Kidney epithelial cell (primary cell): ENCODE data around the gene ACSL3. TPM values are rescaled to one million over a fixed set of nuclear protein-coding genes. Genes with fewer than 3 reads are reported as not detected.

Experiments used
- DNase-seq: peaks from one replicate; pipeline ENCODE4 v3.0.0-alpha.2; 2010; ENCODE audit warnings: low read depth
- H3K27me3 ChIP-seq: 2 replicates; pipeline ENCODE4 v1.6.0; 2011; ENCODE audit warnings: low read length; ENCODE audit not compliant: control insufficient read depth, insufficient read depth
- H3K36me3 ChIP-seq: 2 replicates; pipeline ENCODE4 v1.5.1; 2011; ENCODE audit warnings: low read length; ENCODE audit not compliant: control insufficient read depth, insufficient read depth
- H3K4me3 ChIP-seq: 2 replicates; pipeline ENCODE4 v1.5.1; 2011; ENCODE audit warnings: low read depth, mild to moderate bottlenecking, control low read depth, low read length
- CTCF ChIP-seq: IDR thresholded peaks from 2 replicates; pipeline ENCODE4 v1.5.1; 2011; ENCODE audit warnings: mild to moderate bottlenecking, moderate library complexity, low read length, control low read depth, inconsistent platforms; ENCODE audit not compliant: insufficient read depth, poor library complexity, severe bottlenecking
- total RNA-seq: library from RNA; depleted of rRNA; stranded (reverse); fragments of >200 nt; gene quantifications from 2 replicates; pipeline ENCODE4 v1.2.3, GENCODE V29; 2015

ACSL3 gene
- total RNA-seq, 1 donor from 2014 or later, result 98.6 TPM

DNA sequence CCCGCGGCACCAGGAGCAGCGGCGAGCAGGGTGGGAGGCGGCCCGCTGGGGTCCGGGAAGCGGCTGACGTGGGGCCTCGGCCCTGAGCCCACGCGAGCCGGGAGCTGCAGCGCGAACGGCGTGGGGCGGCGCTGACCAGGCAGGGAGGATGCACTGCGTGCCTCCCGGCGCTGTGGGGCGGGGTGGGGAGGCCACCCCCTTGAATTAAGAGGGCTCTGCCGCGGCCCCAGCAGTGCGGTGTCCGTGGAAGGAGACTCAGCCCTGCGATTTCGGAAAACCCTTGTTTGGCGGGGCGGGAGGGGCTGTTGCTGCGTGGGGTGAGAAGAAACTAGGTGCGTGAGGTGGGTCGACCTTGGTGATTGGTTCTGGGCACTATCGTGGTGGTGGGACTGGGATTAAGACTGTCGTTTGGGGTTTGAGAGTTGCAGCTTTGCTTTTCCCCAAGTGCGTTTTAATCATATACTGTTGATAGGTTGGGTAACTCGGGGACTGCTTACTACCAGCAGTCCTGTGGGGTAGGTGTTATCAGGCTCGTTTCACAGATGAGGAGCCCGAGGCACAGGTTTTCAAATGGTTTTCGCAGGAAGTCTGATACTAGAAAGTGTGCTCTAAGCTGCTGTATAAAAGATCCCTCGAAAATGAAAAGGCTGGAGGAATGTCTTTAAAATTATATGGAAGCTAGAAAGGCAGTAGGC is 722 bp downstream of the ACSL3 start:
- peak overlapping the region; percentile 82 for H3K4me3 ChIP-seq
- no peaks in the 10 kb centered on the region for H3K36me3 ChIP-seq
- TF ChIP-seq CTCF, result no peak
- DNase-seq, result no peak
- no peaks in the 10 kb centered on the region for H3K27me3 ChIP-seq

GRCh38 chr2:222862106-222862908 is 1.5 kb downstream of the ACSL3 start:
- no peak for TF ChIP-seq CTCF
- peak overlapping the region; percentile 82 for H3K4me3 ChIP-seq
- no peaks in the 10 kb centered on the region for H3K36me3 ChIP-seq
- no peaks in the 10 kb centered on the region for H3K27me3 ChIP-seq
- no peak for DNase-seq

DNA sequence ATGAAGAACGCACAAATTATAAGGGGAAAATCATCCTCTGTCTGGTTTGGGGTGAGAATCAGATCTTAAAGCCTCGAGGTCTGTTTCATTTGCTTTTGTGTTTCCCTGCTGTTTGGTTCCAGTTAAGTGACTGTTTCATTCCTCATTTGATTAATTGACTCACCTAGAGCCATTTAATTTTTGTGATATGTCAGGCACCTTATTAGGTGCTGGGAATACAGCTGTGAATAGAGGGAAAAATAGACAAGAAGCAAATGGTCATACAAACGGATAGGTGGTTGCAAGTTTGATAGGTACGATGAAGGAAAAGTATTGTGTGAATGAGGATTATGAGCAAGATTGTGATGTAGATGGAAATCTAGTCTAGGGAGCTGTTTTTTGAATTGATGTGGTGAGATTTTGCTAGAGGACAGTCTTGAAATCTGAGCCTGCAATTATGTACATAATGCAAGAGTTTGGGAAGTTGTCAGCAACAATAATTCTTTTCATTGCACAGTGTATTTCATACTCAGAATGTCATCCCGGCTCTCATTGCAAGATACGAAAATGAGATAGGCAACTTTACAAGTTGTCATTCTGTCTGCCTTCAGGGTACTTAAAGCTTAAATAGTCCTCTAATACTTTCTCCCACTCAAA is 2.2 kb downstream of the ACSL3 start:
- peak overlapping the region; percentile 82 for H3K4me3 ChIP-seq
- no peak for DNase-seq
- TF ChIP-seq CTCF, result no peak

GRCh38 chr2:222864296-222864695 is 3.5 kb downstream of the ACSL3 start:
- no peaks in the 10 kb centered on the region for H3K27me3 ChIP-seq
- H3K36me3 ChIP-seq, result no peaks in the 10 kb centered on the region
- no peak for TF ChIP-seq CTCF
- no peak for DNase-seq
- no peak overlapping the region for H3K4me3 ChIP-seq

More for the DNA sequence above, 2.2 kb downstream of the ACSL3 start:
- no peaks in the 10 kb centered on the region for H3K27me3 ChIP-seq
- no peaks in the 10 kb centered on the region for H3K36me3 ChIP-seq

DNA sequence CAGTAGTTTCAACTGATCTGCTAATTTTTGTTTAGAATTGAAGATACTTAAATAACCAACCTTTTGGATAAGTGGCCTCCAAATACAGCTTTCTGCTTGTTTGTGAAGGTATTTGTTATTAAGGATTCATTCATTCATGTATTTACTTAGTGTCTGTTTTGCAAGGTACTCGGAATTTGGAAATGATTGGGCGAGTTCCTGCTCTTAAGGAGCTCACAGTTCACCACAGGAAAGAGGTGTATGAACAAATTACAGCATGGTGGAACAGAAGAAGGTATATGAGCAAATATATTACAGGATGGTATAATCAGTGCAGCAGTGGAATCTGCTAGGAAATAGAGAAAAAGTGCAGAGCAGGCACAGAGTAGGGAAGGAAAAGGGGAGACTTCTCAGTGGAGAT is 4.5 kb downstream of the ACSL3 start:
- Histone ChIP-seq H3K4me3 (no peak overlapping the region), H3K27me3 (no peaks in the 10 kb centered on the region), H3K36me3 (no peaks in the 10 kb centered on the region)
- DNase-seq, result no peak
- TF ChIP-seq CTCF, result no peak
